ENCODE results near the gene PPM1H.

- TF ChIP-seq CTCF (IDR thresholded peaks at IDR 0.05) (no peak), POLR2AphosphoS5 (IDR thresholded peaks at IDR 0.05; ENCODE audit: insufficient read depth in 1 of 2, low read depth in 1 of 2) (no peak)
Measured at GRCh38 chr12:62640910-62641448, 294.0 kb downstream of the PPM1H start.

All from vagina (tissue), 2 donors.